ENCODE data around the gene MRO.
"Not testable (repeated sequence)": the region's sequence is repeated elsewhere in the genome, so short reads cannot be mapped to it uniquely, and the experiment has no call there.

GRCh38 chr18:50833496-50833895 is 13.7 kb upstream of the MRO start:
- TF ChIP-seq, protein P1, sequence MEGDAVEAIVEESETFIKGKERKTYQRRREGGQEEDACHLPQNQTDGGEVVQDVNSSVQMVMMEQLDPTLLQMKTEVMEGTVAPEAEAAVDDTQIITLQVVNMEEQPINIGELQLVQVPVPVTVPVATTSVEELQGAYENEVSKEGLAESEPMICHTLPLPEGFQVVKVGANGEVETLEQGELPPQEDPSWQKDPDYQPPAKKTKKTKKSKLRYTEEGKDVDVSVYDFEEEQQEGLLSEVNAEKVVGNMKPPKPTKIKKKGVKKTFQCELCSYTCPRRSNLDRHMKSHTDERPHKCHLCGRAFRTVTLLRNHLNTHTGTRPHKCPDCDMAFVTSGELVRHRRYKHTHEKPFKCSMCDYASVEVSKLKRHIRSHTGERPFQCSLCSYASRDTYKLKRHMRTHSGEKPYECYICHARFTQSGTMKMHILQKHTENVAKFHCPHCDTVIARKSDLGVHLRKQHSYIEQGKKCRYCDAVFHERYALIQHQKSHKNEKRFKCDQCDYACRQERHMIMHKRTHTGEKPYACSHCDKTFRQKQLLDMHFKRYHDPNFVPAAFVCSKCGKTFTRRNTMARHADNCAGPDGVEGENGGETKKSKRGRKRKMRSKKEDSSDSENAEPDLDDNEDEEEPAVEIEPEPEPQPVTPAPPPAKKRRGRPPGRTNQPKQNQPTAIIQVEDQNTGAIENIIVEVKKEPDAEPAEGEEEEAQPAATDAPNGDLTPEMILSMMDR (IDR thresholded peaks at IDR 0.05; ENCODE audit: insufficient read depth, low read depth, low read length), result not testable (repeated sequence)
- not testable (repeated sequence) for TF ChIP-seq EZH2 (IDR thresholded peaks at IDR 0.05; ENCODE audit: insufficient read depth, low read length)

Data from astrocyte (in vitro differentiated cells and primary cell).